GM12872 (cell line): ENCODE results near the gene NFATC2.

Experiments used
- CTCF ChIP-seq: IDR thresholded peaks from 3 replicates; pipeline ENCODE4 v1.5.1; 2011; ENCODE audit warnings: low read depth, mild to moderate bottlenecking, low read length, moderate library complexity; ENCODE audit not compliant: insufficient read depth

Gene NFATC2

GRCh38 chr20:51363813-51364212 lies 178.7 kb downstream of the NFATC2 start:
- TF ChIP-seq CTCF, result no peak

GRCh38 chr20:51363378-51363777 lies 179.1 kb downstream of the NFATC2 start:
- no peak for TF ChIP-seq CTCF

- TF ChIP-seq CTCF, result no peak
These were observed 180.3 kb downstream of the NFATC2 start for GRCh38 chr20:51362254-51362653.

GRCh38 chr20:51361258-51361657 lies 181.3 kb downstream of the NFATC2 start:
- no peak for TF ChIP-seq CTCF

- no peak for TF ChIP-seq CTCF
These were observed 181.9 kb downstream of the NFATC2 start for GRCh38 chr20:51360451-51361201.

- no peak for TF ChIP-seq CTCF
These were observed 182.6 kb downstream of the NFATC2 start for GRCh38 chr20:51359947-51360346.

GRCh38 chr20:51359401-51359800 lies 183.1 kb downstream of the NFATC2 start:
- TF ChIP-seq CTCF, result no peak
